ENCODE data around the gene DNAJC24. TPM values are rescaled to one million over a fixed set of nuclear protein-coding genes. Genes with fewer than 3 reads are reported as not detected.
A peak's percentile ranks its signal among the peaks of the same experiment; 100 is the strongest.

Gene DNAJC24
- total and polyA plus RNA-seq, 9 of the 15 experiments (the other 6 are each of a cell fraction or from before 2014, with no cell fraction given): 12.2 to 31.9 (median 16.9) TPM

GRCh38 chr11:31369348-31370329 is at the start of gene DNAJC24, which contains the start of gene DCDC1 (continued):
- no peak for TF ChIP-seq AFF1 (IDR thresholded peaks at IDR 0.05; ENCODE audit: low read depth in 1 of 2, partially characterized antibody in 2 of 2)
- no peak for TF ChIP-seq POLR2AphosphoS2 (IDR thresholded peaks at IDR 0.05; ENCODE audit: low read length)
- TF ChIP-seq RERE (CRISPR knock-in tag; IDR thresholded peaks at IDR 0.05; ENCODE audit: borderline replicate concordance): no peak
- no peak for TF ChIP-seq WHSC1 (IDR thresholded peaks at IDR 0.05; ENCODE audit: low read length)
- no peak for TF ChIP-seq CBFB (CRISPR knock-in tag; IDR thresholded peaks at IDR 0.05)
- TF ChIP-seq BACH1 (tag; IDR thresholded peaks at IDR 0.05): no peak
- no peak for TF ChIP-seq THAP7 (CRISPR knock-in tag; IDR thresholded peaks at IDR 0.05)
- 0 out of 2 replicates have a peak, but pooled peaks have one; percentile 58 for TF ChIP-seq ZHX1 (conservative IDR thresholded peaks at IDR 0.05; ENCODE audit: low read length)
- no peak; a peak in 1 of 4 replicates for TF ChIP-seq TBL1XR1 (IDR thresholded peaks at IDR 0.05; ENCODE audit: low read length in 2 of 2)
- TF ChIP-seq TAF1 (IDR thresholded peaks at IDR 0.05; ENCODE audit: control insufficient read depth, extremely low read depth, insufficient read depth, low read length, severe bottlenecking): peak; percentile 77
- peak; percentile 63; the same call in 1 of the 2 replicates for TF ChIP-seq ETV5 (CRISPR knock-in tag; IDR thresholded peaks at IDR 0.05; ENCODE audit: low read depth)
- no peak for TF ChIP-seq TGIF2 (CRISPR knock-in tag; IDR thresholded peaks at IDR 0.05)

Data from K562 (cell line).